Inflammatory macrophage (primary cell): ENCODE data around the gene APOC3.
"Not testable (repeated sequence)": the region's sequence is repeated elsewhere in the genome, so short reads cannot be mapped to it uniquely, and the experiment has no call there.

Source experiments
- DNase-seq, 2 donors: peaks; one replicate each; pipeline ENCODE4 v3.0.0-alpha.2; 2020 to 2022

Gene APOC3

GRCh38 chr11:116832350-116833290, 2.9 kb downstream of the APOC3 start:
- no peak for DNase-seq

- no peak for DNase-seq
These were observed 3.7 kb downstream of the APOC3 start for GRCh38 chr11:116833491-116833815.

- no peak for DNase-seq
These were observed 4.3 kb downstream of the APOC3 start for GRCh38 chr11:116833816-116834534.

- DNase-seq, result not testable (repeated sequence)
These were observed 4.9 kb downstream of the APOC3 start for GRCh38 chr11:116834535-116835041.

- DNase-seq, result peak; percentile 39 to 48
These were observed 5.5 kb downstream of the APOC3 start for GRCh38 chr11:116835042-116835772.

GRCh38 chr11:116835791-116836631, 6.3 kb downstream of the APOC3 start:
- peak; percentile 68 to 70 for DNase-seq

- no peak for DNase-seq
These were observed 6.9 kb downstream of the APOC3 start for GRCh38 chr11:116836632-116836991.

GRCh38 chr11:116837231-116838091, 7.8 kb downstream of the APOC3 start, which contains the start of gene APOA1:
TSS of gene APOA1 (minus strand) at chr11:116837622. CDS start at chr11:116837387, 235 bp downstream.
- DNase-seq, result no peak

GRCh38 chr11:116838321-116839084, 8.8 kb downstream of the APOC3 start:
- no peak for DNase-seq

- peak in 1 of 2 donors; percentile 23 for DNase-seq
These were observed 10.6 kb downstream of the APOC3 start for GRCh38 chr11:116840224-116840745.

GRCh38 chr11:116840746-116841296, 11.1 kb downstream of the APOC3 start:
- no peak for DNase-seq

- DNase-seq, result no peak
These were observed 12.4 kb downstream of the APOC3 start for GRCh38 chr11:116842117-116842516.

GRCh38 chr11:116842909-116843308, 13.2 kb downstream of the APOC3 start:
- no peak for DNase-seq

GRCh38 chr11:116843661-116844060, 14.0 kb downstream of the APOC3 start:
- no peak for DNase-seq

- DNase-seq, result no peak
These were observed 15.0 kb downstream of the APOC3 start for GRCh38 chr11:116844722-116845121.

- no peak for DNase-seq
These were observed 17.9 kb downstream of the APOC3 start for GRCh38 chr11:116847612-116848011.

GRCh38 chr11:116849060-116849459, 19.4 kb downstream of the APOC3 start:
- no peak for DNase-seq

GRCh38 chr11:116849486-116849885, 19.8 kb downstream of the APOC3 start:
- DNase-seq, result no peak

- DNase-seq, result peak; percentile 89 to 90
These were observed 21.9 kb downstream of the APOC3 start for GRCh38 chr11:116851626-116852025.
